GM18868 (cell line): Measurements from ENCODE around the gene TOGARAM2.

Experiments used
- ATAC-seq: cut with Tn5 transposase; IDR thresholded peaks from one replicate; pipeline ENCODE4 v1.9.1; 2021; ENCODE audit warnings: mild to moderate bottlenecking, moderate library complexity; ENCODE audit not compliant: unreplicated experiment

The TOGARAM2 gene

GRCh38 chr2:28981016-28981441, at the start of gene TOGARAM2:
Gene TOGARAM2 (plus strand): TSS chr2:28981298. CDS start chr2:28994835, 13,537 bp downstream.
- no peak for ATAC-seq

- ATAC-seq: no peak
These were observed 46.3 kb upstream of the TOGARAM2 start for GRCh38 chr2:28934769-28935168.

GRCh38 chr2:28941008-28941407, 40.1 kb upstream of the TOGARAM2 start:
- no peak for ATAC-seq

GRCh38 chr2:28944535-28945248, 36.4 kb upstream of the TOGARAM2 start:
- no peak for ATAC-seq

- ATAC-seq: no peak
These were observed 32.9 kb upstream of the TOGARAM2 start for GRCh38 chr2:28948160-28948559.

GRCh38 chr2:28949190-28949589, 31.9 kb upstream of the TOGARAM2 start:
- no peak for ATAC-seq

GRCh38 chr2:28949617-28950305, 31.3 kb upstream of the TOGARAM2 start:
- no peak for ATAC-seq

GRCh38 chr2:28950941-28951630, 30.0 kb upstream of the TOGARAM2 start:
- ATAC-seq: no peak

GRCh38 chr2:28951910-28952835, 28.9 kb upstream of the TOGARAM2 start:
- no peak for ATAC-seq

- no peak for ATAC-seq
These were observed 28.3 kb upstream of the TOGARAM2 start for GRCh38 chr2:28952836-28953211.

- ATAC-seq: no peak
These were observed 25.6 kb upstream of the TOGARAM2 start for GRCh38 chr2:28955467-28955866.

GRCh38 chr2:28956415-28956826, 24.7 kb upstream of the TOGARAM2 start:
- ATAC-seq: peak; percentile 62

- no peak for ATAC-seq
These were observed 24.2 kb upstream of the TOGARAM2 start for GRCh38 chr2:28956890-28957289.

- no peak for ATAC-seq
These were observed 22.4 kb upstream of the TOGARAM2 start for GRCh38 chr2:28958689-28959088.

GRCh38 chr2:28960401-28960800, 20.7 kb upstream of the TOGARAM2 start:
- ATAC-seq: no peak

- ATAC-seq: no peak
These were observed 18.6 kb upstream of the TOGARAM2 start for GRCh38 chr2:28962505-28962904.

- ATAC-seq: no peak
These were observed 10.5 kb upstream of the TOGARAM2 start for GRCh38 chr2:28970464-28971160.

GRCh38 chr2:28972778-28973335, 8.2 kb upstream of the TOGARAM2 start:
- ATAC-seq: no peak

GRCh38 chr2:28974252-28974651, 6.8 kb upstream of the TOGARAM2 start:
- ATAC-seq: no peak

GRCh38 chr2:28975671-28976070, 5.4 kb upstream of the TOGARAM2 start:
- ATAC-seq: no peak
